Mucosa of rectum (tissue), 2 donors: ENCODE data around the gene MAPK14.
A peak's percentile ranks its signal among the peaks of the same experiment; 100 is the strongest.

Experiments used
- H3K27ac ChIP-seq, 2 donors: one replicate each; pipeline ENCODE4 v1.7.0; 2013; ENCODE audit warnings: inconsistent platforms in 2 of 2, low read depth in 2 of 2, low read length in 2 of 2
- H3K27me3 ChIP-seq, 2 donors: one replicate each; pipeline ENCODE4 v1.7.0; 2013; ENCODE audit warnings: low read length in 2 of 2; ENCODE audit not compliant: control insufficient read depth in 2 of 2, insufficient read depth in 2 of 2
- H3K36me3 ChIP-seq, 2 donors: one replicate each; pipeline ENCODE4 v1.7.0; 2013; ENCODE audit warnings: low read length in 2 of 2; ENCODE audit not compliant: control insufficient read depth in 2 of 2, insufficient read depth in 2 of 2
- H3K4me1 ChIP-seq, 2 donors: one replicate each; pipeline ENCODE4 v1.7.0; 2013; ENCODE audit warnings: low read length in 2 of 2, mild to moderate bottlenecking in 1 of 2; ENCODE audit not compliant: control insufficient read depth in 2 of 2, insufficient read depth in 2 of 2
- H3K4me3 ChIP-seq, 2 donors: one replicate each; pipeline ENCODE4 v1.7.0; 2013; ENCODE audit warnings: low read length in 2 of 2
- H3K9ac ChIP-seq, 2 donors: one replicate each; pipeline ENCODE4 v1.7.0; 2013; ENCODE audit warnings: low read length in 2 of 2, low read depth in 1 of 2, mild to moderate bottlenecking in 1 of 2
- H3K9me3 ChIP-seq, 2 donors: one replicate each; pipeline ENCODE4 v1.7.0; 2013; ENCODE audit warnings: low read length in 2 of 2; ENCODE audit not compliant: control insufficient read depth in 2 of 2
- donor health status: healthy.
- donor health status: Normal muscosa, but diverticular disease.

Gene MAPK14

GRCh38 chr6:36110863-36111262 lies 83.3 kb downstream of the MAPK14 start:
- Histone ChIP-seq H3K36me3 (peaks cover 30 to 39% of the 10 kb centered on the region in 2 donors), H3K4me1 (peaks cover 11 to 17% of the 10 kb centered on the region in 2 donors), H3K4me3 (no peak overlapping the region), H3K9ac (no peak overlapping the region), H3K27me3 (no peaks in the 10 kb centered on the region), H3K27ac (no peak overlapping the region), H3K9me3 (no peaks in the 10 kb centered on the region)

- peaks cover 30 to 35% of the 10 kb centered on the region in 2 donors for H3K36me3 ChIP-seq
These were observed 83.9 kb downstream of the MAPK14 start for GRCh38 chr6:36111526-36111925.

GRCh38 chr6:36113049-36113448 lies 85.4 kb downstream of the MAPK14 start:
- H3K4me3 ChIP-seq: no peak overlapping the region
- peaks cover 21 to 31% of the 10 kb centered on the region in 2 donors for H3K36me3 ChIP-seq
- H3K4me1 ChIP-seq: peaks cover 14 to 17% of the 10 kb centered on the region in 2 donors
- H3K9me3 ChIP-seq: no peaks in the 10 kb centered on the region
- no peak overlapping the region for H3K9ac ChIP-seq
- no peak overlapping the region for H3K27ac ChIP-seq
- no peaks in the 10 kb centered on the region for H3K27me3 ChIP-seq

More at GRCh38 chr6:36111526-36111925, 83.9 kb downstream of the MAPK14 start:
- Histone ChIP-seq H3K27ac (no peak overlapping the region), H3K4me3 (no peak overlapping the region), H3K9ac (no peak overlapping the region), H3K9me3 (no peaks in the 10 kb centered on the region), H3K4me1 (peaks cover 13 to 17% of the 10 kb centered on the region in 2 donors), H3K27me3 (no peaks in the 10 kb centered on the region)

- peaks cover 13 to 19% of the 10 kb centered on the region in 2 donors for H3K4me1 ChIP-seq
- H3K36me3 ChIP-seq: peaks cover 15 to 25% of the 10 kb centered on the region in 2 donors
- H3K27ac ChIP-seq: no peak overlapping the region
- H3K9me3 ChIP-seq: no peaks in the 10 kb centered on the region
- H3K4me3 ChIP-seq: no peak overlapping the region
- no peak overlapping the region for H3K9ac ChIP-seq
- no peaks in the 10 kb centered on the region for H3K27me3 ChIP-seq
These were observed 86.1 kb downstream of the MAPK14 start for GRCh38 chr6:36113703-36114102.

GRCh38 chr6:36114798-36115408 lies 87.3 kb downstream of the MAPK14 start:
- peak overlapping the region; percentile 59 to 66 for H3K27ac ChIP-seq
- H3K27me3 ChIP-seq: no peaks in the 10 kb centered on the region
- no peaks in the 10 kb centered on the region for H3K9me3 ChIP-seq
- peaks cover 7 to 18% of the 10 kb centered on the region in 2 donors for H3K36me3 ChIP-seq
- peak overlapping the region; percentile 20 to 25 for H3K4me3 ChIP-seq
- peaks cover 10 to 19% of the 10 kb centered on the region in 2 donors for H3K4me1 ChIP-seq
- peak overlapping the region in 1 of 2 donors; percentile 1 for H3K9ac ChIP-seq

GRCh38 chr6:36115412-36115811 lies 87.8 kb downstream of the MAPK14 start:
- Histone ChIP-seq H3K4me1 (peaks cover 13 to 23% of the 10 kb centered on the region in 2 donors), H3K36me3 (peaks cover 2 to 15% of the 10 kb centered on the region in 2 donors), H3K27me3 (no peaks in the 10 kb centered on the region), H3K4me3 (no peak overlapping the region), H3K9me3 (no peaks in the 10 kb centered on the region), H3K27ac (peak overlapping the region in 1 of 2 donors; percentile 59), H3K9ac (peak overlapping the region in 1 of 2 donors; percentile 8)

GRCh38 chr6:36116066-36116864 lies 88.7 kb downstream of the MAPK14 start:
- H3K27me3 ChIP-seq: no peaks in the 10 kb centered on the region
- H3K4me1 ChIP-seq: peaks cover 21 to 31% of the 10 kb centered on the region in 2 donors
- H3K36me3 ChIP-seq: peaks cover 0 to 8% of the 10 kb centered on the region in 2 donors
- H3K27ac ChIP-seq: no peak overlapping the region
- H3K9me3 ChIP-seq: no peaks in the 10 kb centered on the region
- H3K9ac ChIP-seq: no peak overlapping the region
- H3K4me3 ChIP-seq: no peak overlapping the region

- H3K36me3 ChIP-seq: peaks cover 0 to 4% of the 10 kb centered on the region in 2 donors
- peaks cover 28 to 38% of the 10 kb centered on the region in 2 donors for H3K4me1 ChIP-seq
- no peaks in the 10 kb centered on the region for H3K27me3 ChIP-seq
- no peak overlapping the region for H3K27ac ChIP-seq
- H3K9me3 ChIP-seq: no peaks in the 10 kb centered on the region
- H3K4me3 ChIP-seq: no peak overlapping the region
- no peak overlapping the region for H3K9ac ChIP-seq
These were observed 89.3 kb downstream of the MAPK14 start for GRCh38 chr6:36116943-36117342.

GRCh38 chr6:36117658-36118549 lies 90.3 kb downstream of the MAPK14 start:
- H3K27ac ChIP-seq: peak overlapping the region; percentile 43 to 53

More at GRCh38 chr6:36117658-36118549, 90.3 kb downstream of the MAPK14 start:
- H3K36me3 ChIP-seq: peaks cover 0 to 4% of the 10 kb centered on the region in 2 donors
- peaks cover 31 to 41% of the 10 kb centered on the region in 2 donors for H3K4me1 ChIP-seq
- H3K9me3 ChIP-seq: no peaks in the 10 kb centered on the region
- H3K9ac ChIP-seq: no peak overlapping the region
- H3K4me3 ChIP-seq: no peak overlapping the region
- no peaks in the 10 kb centered on the region for H3K27me3 ChIP-seq
